NCI-H345 (cell line): ENCODE measurements around the gene MAP4K4.

Source experiments
- DNase-seq: peaks from one replicate; lab custom pipeline; 2025; lab: John Stamatoyannopoulos, UW

The MAP4K4 gene

GRCh38 chr2:101870444-101870843 lies 172.9 kb downstream of the MAP4K4 start:
- DNase-seq = no peak

DNA sequence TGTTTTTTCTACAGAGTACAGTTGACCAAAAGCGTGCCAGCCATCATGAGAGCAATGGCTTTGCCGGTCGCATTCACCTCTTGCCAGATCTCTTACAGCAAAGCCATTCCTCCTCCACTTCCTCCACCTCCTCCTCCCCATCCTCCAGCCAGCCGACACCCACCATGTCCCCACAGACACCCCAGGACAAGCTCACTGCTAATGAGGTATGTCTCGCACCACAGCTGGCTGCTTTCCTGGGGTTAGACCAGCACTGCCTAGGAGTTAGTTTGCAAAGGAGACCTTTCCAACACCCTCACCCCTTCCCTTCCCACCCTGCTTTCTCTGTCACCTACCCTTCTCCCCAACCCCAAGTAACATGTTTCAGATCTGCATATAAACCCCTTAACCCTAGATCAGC lies 174.0 kb downstream of the MAP4K4 start:
- DNase-seq = no peak

- no peak for DNase-seq
These were observed 175.0 kb downstream of the MAP4K4 start for GRCh38 chr2:101872480-101872879.

DNA sequence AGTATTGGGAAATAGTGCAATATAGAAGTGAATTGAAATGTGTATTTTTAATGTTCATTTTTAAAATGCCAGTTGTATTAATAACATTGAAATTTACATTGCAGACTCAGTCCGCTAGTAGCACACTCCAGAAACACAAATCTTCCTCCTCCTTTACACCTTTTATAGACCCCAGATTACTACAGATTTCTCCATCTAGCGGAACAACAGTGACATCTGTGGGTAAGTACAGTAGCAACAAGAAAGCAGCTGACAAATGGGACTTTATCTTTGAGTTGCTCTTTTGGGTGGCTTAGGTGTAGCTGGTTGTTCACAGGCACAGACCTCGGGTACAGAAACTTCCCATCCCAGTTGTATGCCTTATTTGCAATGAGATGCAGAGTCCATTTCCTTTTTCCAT lies 176.0 kb downstream of the MAP4K4 start:
- DNase-seq = no peak

GRCh38 chr2:101874069-101874468 lies 176.6 kb downstream of the MAP4K4 start:
- no peak for DNase-seq

DNA sequence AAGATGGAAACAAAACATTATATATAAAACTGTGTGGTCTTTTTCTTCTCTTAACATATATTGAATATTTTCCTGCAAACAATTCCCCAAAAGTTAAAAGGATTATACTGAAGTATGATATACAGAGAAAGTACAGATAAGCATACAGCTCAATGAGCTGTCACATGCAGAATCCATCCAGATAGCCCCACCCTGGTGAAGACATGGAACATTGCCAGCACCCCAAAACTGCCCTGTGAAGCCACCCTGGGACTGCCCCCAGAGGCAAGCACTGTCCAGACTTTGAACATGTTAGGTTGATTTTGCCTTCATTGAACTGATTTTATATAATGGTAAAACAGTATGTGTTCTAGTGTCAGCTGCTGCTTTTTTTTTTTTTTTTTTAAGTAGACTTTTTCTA lies 182.0 kb downstream of the MAP4K4 start:
- DNase-seq = no peak

DNA sequence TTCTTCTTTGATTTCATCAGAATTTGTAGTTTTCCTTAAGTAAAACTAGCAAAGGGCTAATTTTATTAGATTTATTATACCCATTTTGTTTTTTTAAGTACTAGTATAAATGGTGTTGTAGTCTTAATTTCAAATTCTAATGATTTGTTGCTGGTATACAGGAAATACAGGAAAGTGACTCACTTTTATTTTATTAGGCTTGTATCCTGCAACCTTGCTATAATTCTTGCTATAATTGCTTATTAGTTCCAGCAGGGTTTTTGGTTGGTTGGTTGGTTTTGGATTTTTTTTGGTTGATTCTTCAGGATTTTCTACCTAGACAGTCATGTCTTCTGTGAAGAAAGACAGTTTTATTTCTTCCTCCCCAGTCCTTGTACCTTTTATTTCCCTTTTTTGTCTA lies 183.6 kb downstream of the MAP4K4 start:
- no peak for DNase-seq

GRCh38 chr2:101882769-101883307 lies 185.3 kb downstream of the MAP4K4 start:
- no peak for DNase-seq

DNA sequence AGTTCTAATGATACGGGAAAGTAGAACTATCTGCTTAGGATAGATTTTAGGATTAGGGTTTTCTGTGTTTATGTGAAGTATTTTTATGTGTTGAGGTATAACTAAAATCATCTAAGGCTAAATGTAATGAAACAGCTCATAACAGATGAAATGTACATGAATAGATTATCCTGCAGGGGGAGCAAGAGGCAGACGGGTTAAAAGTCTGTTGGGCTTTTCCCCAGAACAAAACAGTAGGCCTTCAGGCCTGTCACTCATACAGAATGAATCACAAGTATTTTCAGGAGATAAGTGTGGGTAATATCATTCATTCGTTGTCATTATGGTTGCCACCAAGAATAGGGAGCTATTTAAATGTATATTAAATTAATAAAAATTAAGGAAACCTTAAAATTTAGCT lies 186.4 kb downstream of the MAP4K4 start:
- DNase-seq = no peak

DNA sequence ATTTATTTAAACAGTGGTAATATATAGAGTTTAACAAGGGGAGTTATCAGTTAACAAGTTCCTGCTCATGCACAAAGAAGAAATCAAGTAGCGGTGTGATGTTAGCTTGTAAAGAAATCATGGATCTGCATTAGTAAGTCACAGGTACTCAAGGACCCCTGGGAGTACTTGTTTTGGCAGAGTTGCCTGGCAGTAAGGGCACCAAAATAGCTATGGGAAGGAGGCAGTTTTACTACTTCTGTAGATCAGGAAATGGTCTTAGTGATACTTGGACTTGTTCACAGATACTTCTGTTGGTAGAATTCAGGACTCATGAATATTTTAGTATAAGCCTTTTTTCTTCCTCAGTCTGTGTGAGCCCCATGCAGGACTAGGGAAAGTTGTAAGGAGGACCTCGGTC lies 186.9 kb downstream of the MAP4K4 start:
- no peak for DNase-seq

- DNase-seq = no peak
These were observed 189.8 kb downstream of the MAP4K4 start for GRCh38 chr2:101887328-101887727.

DNA sequence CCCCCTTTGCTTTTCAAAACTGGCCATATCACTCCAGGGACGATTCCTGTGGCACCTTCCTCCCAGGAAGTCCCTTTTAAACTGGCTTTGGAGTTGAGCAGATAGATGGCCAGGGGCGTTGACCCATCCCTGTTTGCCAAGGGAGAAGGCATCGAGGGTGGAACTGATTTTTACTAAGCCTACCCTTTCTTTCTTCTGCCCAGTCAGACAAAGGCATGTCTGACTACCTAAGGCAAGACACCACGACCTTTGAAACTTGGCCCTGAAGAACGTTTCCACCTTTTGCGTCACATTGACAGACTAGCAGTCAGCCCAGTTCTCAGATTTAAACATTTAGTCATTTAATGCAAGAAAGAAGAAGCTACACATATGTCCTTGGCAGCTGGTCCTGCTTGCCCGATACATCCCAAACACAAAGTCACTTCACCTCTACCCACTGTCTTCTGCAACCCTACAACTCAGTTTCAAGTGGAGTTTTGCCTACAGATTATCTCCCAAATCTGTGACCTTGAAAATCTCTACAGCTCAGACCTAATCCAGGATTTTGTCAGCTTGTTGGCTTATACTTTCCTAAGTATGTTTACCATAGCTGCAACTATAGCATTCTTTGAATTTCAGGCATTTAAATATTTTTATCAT lies 192.1 kb downstream of the MAP4K4 start:
- no peak for DNase-seq

DNA sequence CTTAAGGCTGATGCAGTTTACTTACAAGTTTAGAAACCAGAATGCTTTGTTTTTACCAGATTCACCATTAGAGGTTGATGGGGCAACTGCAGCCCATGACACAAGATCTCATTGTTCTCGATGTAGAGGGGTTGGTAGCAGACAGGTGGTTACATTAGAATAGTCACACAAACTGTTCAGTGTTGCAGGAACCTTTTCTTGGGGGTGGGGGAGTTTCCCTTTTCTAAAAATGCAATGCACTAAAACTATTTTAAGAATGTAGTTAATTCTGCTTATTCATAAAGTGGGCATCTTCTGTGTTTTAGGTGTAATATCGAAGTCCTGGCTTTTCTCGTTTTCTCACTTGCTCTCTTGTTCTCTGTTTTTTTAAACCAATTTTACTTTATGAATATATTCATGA lies 194.9 kb downstream of the MAP4K4 start:
- no peak for DNase-seq

DNA sequence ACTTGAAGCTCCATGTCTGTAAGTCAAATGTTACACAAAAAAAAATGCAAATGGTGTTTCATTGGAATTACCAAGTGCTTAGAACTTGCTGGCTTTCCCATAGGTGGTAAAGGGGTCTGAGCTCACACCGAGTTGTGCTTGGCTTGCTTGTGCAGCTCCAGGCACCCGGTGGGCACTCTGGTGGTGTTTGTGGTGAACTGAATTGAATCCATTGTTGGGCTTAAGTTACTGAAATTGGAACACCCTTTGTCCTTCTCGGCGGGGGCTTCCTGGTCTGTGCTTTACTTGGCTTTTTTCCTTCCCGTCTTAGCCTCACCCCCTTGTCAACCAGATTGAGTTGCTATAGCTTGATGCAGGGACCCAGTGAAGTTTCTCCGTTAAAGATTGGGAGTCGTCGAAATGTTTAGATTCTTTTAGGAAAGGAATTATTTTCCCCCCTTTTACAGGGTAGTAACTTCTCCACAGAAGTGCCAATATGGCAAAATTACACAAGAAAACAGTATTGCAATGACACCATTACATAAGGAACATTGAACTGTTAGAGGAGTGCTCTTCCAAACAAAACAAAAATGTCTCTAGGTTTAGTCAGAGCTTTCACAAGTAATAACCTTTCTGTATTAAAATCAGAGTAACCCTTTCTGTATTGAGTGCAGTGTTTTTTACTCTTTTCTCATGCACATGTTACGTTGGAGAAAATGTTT lies 196.3 kb downstream of the MAP4K4 start:
- no peak for DNase-seq

DNA sequence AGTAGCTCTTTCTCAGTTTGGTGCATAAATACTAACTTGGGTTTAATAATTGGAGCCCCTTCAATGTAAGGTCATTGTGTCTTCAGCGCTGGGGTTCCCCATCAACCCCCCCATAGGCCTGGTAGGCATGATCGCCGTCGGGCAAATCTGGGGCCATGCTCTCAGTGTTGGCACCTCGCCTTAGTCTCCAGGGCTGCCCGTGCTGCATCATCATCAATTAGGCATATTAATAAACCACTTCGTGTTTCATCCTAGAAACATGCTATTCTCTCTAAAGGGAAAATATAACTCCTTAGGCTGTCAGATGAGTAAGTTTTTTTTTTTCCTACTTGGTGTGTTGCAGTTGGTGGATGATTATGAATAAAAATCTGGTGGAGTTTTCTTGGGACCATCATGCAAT lies 197.5 kb downstream of the MAP4K4 start:
- no peak for DNase-seq

DNA sequence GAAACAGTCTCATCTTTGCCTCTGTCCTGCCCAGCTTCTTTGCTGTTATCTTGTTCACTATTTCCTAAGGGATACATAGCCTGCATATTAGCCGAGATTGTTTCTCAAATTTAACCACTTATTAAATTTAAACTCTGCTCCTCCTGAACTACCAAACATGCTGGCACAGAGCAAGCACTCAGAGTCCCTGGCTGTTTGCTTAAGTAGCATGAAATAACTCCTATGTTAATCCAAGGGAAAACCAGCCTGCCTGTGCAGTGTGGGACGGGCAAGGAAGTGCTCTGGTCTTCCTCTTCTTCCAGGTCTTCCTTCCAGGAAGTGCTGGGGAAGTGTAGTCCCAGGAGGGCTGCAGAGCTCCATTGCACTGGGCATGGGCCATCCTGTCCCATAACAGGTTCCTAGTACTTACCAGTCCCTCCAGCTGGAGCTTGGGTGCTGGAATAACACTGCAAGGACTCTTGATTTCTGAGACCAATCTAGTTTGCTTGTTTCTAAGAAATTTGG lies 198.4 kb downstream of the MAP4K4 start:
- no peak for DNase-seq

GRCh38 chr2:101897301-101897700 lies 199.8 kb downstream of the MAP4K4 start:
- DNase-seq = no peak

GRCh38 chr2:101899265-101899664 lies 201.8 kb downstream of the MAP4K4 start:
- DNase-seq = no peak

- no peak for DNase-seq
These were observed 202.4 kb downstream of the MAP4K4 start for GRCh38 chr2:101899871-101900270.

DNA sequence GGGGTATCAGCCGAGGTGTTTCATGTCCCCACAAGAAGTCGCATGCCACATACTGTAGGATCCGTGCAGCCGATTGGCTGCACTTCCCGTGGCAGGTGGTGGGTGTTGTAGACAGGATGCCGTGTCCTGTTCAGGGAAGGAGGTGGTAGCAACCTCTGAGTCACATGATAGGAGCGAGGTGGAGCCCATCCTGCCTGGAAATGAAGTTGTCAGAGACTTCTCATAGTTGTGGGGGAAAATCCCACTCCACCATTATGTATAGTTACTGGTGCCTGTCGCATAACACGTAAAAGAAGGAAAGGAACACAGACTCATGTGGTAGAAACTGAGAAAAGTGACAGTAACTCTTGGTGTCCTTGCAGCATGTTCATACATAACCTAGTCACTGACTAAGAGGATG lies 202.9 kb downstream of the MAP4K4 start:
- DNase-seq = no peak

GRCh38 chr2:101901241-101901640 lies 203.7 kb downstream of the MAP4K4 start:
- no peak for DNase-seq

- no peak for DNase-seq
These were observed 204.7 kb downstream of the MAP4K4 start for GRCh38 chr2:101902169-101902568.

DNA sequence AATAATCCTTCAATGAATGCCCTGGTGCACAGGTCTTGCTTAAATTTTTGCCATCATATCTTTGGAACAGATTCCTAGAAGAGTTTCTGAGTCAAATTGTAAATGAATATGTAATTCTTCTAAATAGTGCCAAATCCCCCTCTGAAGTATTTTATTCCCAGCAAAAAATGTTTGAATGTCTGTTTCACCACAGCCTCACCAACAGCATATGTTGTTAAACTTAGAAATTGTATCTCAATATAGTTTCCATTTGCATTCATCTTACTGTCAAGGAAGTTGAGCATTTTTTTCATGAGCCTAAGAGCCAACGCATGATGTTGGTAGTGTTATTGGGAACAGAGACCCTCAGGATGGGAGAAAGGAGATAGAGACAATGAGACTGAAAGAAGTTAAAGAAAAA lies 207.4 kb downstream of the MAP4K4 start:
- no peak for DNase-seq
